Measurements from ENCODE around the gene SLC25A21. TPM values are rescaled to one million over a fixed set of nuclear protein-coding genes. Genes with fewer than 3 reads are reported as not detected.
"Not testable (repeated sequence)": the region's sequence is repeated elsewhere in the genome, so short reads cannot be mapped to it uniquely, and the experiment has no call there.

Gene SLC25A21
- total and polyA plus RNA-seq, 2 of the 13 experiments (the other 11 are each of a cell fraction or from before 2014, with no cell fraction given): 1.9 to 2.9 TPM

DNA sequence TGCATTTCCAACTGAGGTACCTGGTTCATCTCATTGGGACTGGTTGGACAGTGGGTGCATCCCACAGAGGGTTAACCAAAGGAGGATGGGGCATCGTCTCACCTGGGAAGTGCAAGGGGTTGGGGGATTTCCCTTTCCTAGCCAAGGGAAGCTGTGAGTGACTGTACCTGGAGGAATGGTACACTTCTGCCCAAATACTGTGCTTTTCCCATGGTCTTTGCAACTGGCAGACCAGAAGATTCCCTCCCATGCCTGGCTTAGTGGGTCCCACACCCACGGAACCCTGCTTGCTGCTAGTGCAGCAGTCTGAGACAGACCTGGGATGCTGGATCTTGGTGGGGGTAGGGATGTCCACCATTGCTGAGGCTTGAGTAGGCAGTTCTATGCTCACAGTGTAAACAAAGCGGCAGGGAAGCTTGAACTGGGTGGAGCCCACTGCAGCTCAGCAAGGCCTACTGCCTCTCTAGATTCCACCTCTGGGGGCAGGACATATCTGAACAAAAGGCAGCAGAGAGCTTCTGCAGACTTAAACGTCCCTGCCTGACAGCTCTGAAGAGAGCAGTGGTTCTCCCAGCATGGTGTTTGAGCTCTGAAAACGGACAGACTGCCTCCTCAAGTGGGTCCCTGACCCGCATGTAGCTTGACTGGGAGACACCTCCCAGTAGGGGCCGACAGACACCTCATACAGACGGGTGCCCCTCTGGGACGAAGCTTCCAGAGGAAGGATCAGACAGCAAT lies 15.6 kb upstream of the SLC25A21 start (continued):
- TF ChIP-seq NFKB2 (CRISPR knock-in tag; IDR thresholded peaks at IDR 0.05; ENCODE audit: borderline replicate concordance): peak; percentile 59; the same call in 1 of the 2 replicates
- peak; percentile 51 for TF ChIP-seq YEATS4 (CRISPR knock-in tag; IDR thresholded peaks at IDR 0.05; ENCODE audit: borderline replicate concordance)
- TF ChIP-seq BRCA1 (CRISPR knock-in tag; IDR thresholded peaks at IDR 0.05): 0 out of 2 replicates have a peak, but pooled peaks have one; percentile 51
- TF ChIP-seq, protein P1, sequence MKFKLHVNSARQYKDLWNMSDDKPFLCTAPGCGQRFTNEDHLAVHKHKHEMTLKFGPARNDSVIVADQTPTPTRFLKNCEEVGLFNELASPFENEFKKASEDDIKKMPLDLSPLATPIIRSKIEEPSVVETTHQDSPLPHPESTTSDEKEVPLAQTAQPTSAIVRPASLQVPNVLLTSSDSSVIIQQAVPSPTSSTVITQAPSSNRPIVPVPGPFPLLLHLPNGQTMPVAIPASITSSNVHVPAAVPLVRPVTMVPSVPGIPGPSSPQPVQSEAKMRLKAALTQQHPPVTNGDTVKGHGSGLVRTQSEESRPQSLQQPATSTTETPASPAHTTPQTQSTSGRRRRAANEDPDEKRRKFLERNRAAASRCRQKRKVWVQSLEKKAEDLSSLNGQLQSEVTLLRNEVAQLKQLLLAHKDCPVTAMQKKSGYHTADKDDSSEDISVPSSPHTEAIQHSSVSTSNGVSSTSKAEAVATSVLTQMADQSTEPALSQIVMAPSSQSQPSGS (CRISPR knock-in tag; IDR thresholded peaks at IDR 0.05): peak; percentile 63; the same call in 1 of the 2 replicates
- TF ChIP-seq ZMYM4 (CRISPR knock-in tag; IDR thresholded peaks at IDR 0.05): peak; percentile 90
- TF ChIP-seq ZNF317 (CRISPR knock-in tag; IDR thresholded peaks at IDR 0.05): 0 out of 2 replicates have a peak, but pooled peaks have one; percentile 61
- TF ChIP-seq ZNF83 (CRISPR knock-in tag; IDR thresholded peaks at IDR 0.05; ENCODE audit: borderline replicate concordance): peak; percentile 61; the same call in 1 of the 2 replicates
- TF ChIP-seq, protein P2, sequence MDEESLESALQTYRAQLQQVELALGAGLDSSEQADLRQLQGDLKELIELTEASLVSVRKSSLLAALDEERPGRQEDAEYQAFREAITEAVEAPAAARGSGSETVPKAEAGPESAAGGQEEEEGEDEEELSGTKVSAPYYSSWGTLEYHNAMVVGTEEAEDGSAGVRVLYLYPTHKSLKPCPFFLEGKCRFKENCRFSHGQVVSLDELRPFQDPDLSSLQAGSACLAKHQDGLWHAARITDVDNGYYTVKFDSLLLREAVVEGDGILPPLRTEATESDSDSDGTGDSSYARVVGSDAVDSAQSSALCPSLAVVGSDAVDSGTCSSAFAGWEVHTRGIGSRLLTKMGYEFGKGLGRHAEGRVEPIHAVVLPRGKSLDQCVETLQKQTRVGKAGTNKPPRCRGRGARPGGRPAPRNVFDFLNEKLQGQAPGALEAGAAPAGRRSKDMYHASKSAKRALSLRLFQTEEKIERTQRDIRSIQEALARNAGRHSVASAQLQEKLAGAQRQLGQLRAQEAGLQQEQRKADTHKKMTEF (CRISPR knock-in tag; IDR thresholded peaks at IDR 0.05): peak; percentile 51; the same call in 1 of the 2 replicates
- 0 out of 2 replicates have a peak, but pooled peaks have one; percentile 34 for TF ChIP-seq HNF1B (CRISPR knock-in tag; IDR thresholded peaks at IDR 0.05)
- peak; percentile 11; the same call in 1 of the 2 replicates for TF ChIP-seq MIER2 (CRISPR knock-in tag; IDR thresholded peaks at IDR 0.05)
- TF ChIP-seq ZNF574 (CRISPR knock-in tag; IDR thresholded peaks at IDR 0.05): peak; percentile 58
- TF ChIP-seq DMAP1 (CRISPR knock-in tag; IDR thresholded peaks at IDR 0.05): peak; percentile 51; the same call in 1 of the 2 replicates
- peak; percentile 63; the same call in 1 of the 2 replicates for TF ChIP-seq KDM5B (CRISPR knock-in tag; IDR thresholded peaks at IDR 0.05; ENCODE audit: borderline replicate concordance)
- TF ChIP-seq ZNF792 (CRISPR knock-in tag; IDR thresholded peaks at IDR 0.05): 0 out of 2 replicates have a peak, but pooled peaks have one; percentile 42
- TF ChIP-seq SOX13 (IDR thresholded peaks at IDR 0.05): not testable (repeated sequence)
- peak in 1 of 2 experiments; percentile 18; a peak in 1 of 4 replicates for TF ChIP-seq SOX13 (CRISPR knock-in tag; conservative IDR thresholded peaks at IDR 0.05 in 1 of 2, IDR thresholded peaks at IDR 0.05 in 1 of 2)
- peak; percentile 94 for TF ChIP-seq NRL (CRISPR knock-in tag; IDR thresholded peaks at IDR 0.05; ENCODE audit: borderline replicate concordance)
- 0 out of 2 replicates have a peak, but pooled peaks have one; percentile 83 for TF ChIP-seq ZNF839 (CRISPR knock-in tag; IDR thresholded peaks at IDR 0.05; ENCODE audit: borderline replicate concordance)
- TF ChIP-seq SMAD9 (CRISPR knock-in tag; IDR thresholded peaks at IDR 0.05): 0 out of 2 replicates have a peak, but pooled peaks have one; percentile 23
